Measurements from ENCODE around the gene EML1. TPM values are rescaled to one million over a fixed set of nuclear protein-coding genes. Genes with fewer than 3 reads are reported as not detected.

The EML1 gene
- total RNA-seq, 2 experiments from 2014 or later = 0.59 TPM; not detected in 1

DNA sequence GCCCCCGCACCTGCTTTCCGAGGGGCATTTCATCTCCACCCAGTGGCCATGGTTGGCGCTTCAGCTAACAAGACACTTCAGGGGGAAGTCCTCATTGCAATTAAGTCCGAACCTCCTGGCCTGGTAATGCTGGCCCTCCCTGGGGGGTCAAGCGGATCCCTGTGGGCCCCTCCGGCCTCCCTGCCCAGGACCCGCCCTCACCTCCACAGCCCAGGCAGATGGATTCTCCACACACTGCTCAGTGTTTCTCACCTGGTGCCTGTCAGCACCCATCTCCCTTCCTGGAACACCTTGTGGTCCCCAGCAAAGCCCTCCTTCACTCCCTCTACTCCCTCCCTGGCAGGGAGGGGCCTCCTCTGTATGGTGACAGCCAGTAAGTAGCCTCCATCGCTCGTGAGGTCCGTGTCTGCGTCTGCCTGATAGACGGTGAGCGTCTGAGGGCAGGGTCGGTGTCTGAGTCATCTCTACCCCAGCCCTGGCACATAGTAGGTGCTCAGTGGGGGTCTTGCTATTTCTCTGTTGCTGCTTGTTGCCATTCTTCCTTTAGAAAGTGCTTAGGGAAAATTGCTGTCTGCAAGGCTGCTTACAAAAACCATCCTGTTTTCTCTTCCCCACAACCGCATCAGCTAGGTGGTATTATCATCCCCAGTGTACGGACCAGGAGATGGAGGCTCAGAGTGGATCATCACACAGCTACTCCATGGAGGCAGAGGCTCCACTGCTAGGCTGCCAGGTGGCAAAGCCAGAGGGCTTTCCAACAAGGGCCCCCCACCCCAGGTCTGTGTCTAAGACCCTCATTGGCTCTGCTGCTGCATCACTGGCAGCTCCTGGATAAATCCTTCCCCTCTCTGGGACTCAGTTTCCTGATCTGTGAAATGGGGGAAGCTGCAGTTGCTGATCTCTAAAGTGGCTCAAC, 39.7 kb upstream of the EML1 start:
- Histone ChIP-seq H3K4me3 (ENCODE audit: low read length) (no peak overlapping the region), H3K9me3 (ENCODE audit: control insufficient read depth in 1 of 2, insufficient read depth in 1 of 2, low read length in 2 of 2) (peaks cover 0 to 8% of the 10 kb centered on the region in 2 experiments), H3K36me3 (ENCODE audit: insufficient read depth, low read length) (no peaks in the 10 kb centered on the region), H3K4me1 (ENCODE audit: insufficient read depth, low read length) (peaks cover 9% of the 10 kb centered on the region), H3K27ac (ENCODE audit: low read depth in 1 of 2, low read length in 2 of 2) (no peak overlapping the region), H3K27me3 (ENCODE audit: control insufficient read depth in 1 of 2, insufficient read depth in 2 of 2, low read length in 2 of 2) (peaks cover 32 to 48% of the 10 kb centered on the region in 2 experiments)
- CTCF ChIA-PET = no interaction called here
- ATAC-seq (ENCODE audit: poor library complexity) = no peak
- Mint-ChIP-seq H3K36me3 (ENCODE audit: low read depth) (no peaks in the 10 kb centered on the region), H3K4me3 (no peak overlapping the region), H3K27ac (no peak overlapping the region), H3K27me3 (peaks cover 45% of the 10 kb centered on the region), H3K4me1 (ENCODE audit: low read depth) (peaks cover 15% of the 10 kb centered on the region), H3K9me3 (no peaks in the 10 kb centered on the region)
- TF ChIP-seq, protein P1, sequence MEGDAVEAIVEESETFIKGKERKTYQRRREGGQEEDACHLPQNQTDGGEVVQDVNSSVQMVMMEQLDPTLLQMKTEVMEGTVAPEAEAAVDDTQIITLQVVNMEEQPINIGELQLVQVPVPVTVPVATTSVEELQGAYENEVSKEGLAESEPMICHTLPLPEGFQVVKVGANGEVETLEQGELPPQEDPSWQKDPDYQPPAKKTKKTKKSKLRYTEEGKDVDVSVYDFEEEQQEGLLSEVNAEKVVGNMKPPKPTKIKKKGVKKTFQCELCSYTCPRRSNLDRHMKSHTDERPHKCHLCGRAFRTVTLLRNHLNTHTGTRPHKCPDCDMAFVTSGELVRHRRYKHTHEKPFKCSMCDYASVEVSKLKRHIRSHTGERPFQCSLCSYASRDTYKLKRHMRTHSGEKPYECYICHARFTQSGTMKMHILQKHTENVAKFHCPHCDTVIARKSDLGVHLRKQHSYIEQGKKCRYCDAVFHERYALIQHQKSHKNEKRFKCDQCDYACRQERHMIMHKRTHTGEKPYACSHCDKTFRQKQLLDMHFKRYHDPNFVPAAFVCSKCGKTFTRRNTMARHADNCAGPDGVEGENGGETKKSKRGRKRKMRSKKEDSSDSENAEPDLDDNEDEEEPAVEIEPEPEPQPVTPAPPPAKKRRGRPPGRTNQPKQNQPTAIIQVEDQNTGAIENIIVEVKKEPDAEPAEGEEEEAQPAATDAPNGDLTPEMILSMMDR (IDR thresholded peaks at IDR 0.05) = no peak
- POLR2A ChIA-PET = no interaction called here
- no peak for DNase-seq
- intact Hi-C loops (cut with DNase I, micrococcal nuclease) = no loop called here

DNA sequence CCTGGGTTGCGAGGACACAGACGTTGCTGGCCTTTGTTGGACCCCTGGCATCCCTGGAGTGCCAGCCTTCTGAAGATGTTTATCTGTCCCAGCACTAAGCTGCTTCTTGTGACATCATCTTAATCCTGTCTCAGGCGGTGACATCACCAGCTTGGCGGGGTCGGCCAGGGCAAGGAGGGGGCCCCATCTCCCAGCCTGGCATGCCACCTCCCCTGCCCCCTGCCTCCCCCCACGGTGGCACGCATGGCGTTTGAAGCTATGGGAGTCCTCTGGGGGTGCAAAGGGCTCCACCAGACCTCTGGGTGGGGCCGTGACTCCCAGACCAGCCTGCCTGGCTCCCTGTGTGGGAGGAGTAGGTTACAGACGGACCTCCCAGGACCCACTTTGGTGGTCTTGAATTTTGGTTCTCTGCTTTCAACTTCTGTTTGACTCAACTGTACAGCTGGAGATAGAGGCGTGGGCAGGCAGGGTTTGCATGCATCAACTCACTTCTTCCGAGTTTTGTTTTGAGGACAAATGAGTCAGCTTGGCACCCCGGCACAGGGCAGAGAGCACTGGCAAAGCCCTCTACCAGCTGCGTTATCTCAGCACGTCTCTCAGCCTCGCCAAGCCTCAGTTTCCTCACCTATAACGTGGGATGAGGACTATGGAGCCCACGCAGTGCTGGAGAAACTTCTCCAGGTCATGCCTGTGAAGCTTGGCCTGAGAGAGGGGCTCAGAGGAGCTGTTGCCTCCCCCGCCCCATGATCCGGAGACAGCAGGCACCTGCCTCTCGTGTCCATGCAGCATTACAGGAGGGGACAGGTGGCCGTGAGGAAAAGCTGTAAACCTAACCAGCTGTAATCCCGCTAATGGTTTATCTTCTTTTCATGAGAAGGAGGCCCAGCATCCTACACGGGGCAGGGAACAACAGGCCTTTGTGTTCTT, 38.8 kb upstream of the EML1 start:
- H3K4me1 ChIP-seq (ENCODE audit: insufficient read depth, low read length) = peaks cover 9% of the 10 kb centered on the region
- Mint-ChIP-seq H3K4me3 (no peak overlapping the region), H3K9me3 (no peaks in the 10 kb centered on the region), H3K27me3 (peaks cover 45% of the 10 kb centered on the region), H3K4me1 (ENCODE audit: low read depth) (peaks cover 15% of the 10 kb centered on the region), H3K36me3 (ENCODE audit: low read depth) (no peaks in the 10 kb centered on the region), H3K27ac (no peak overlapping the region)
- no peaks in the 10 kb centered on the region for H3K36me3 ChIP-seq (ENCODE audit: insufficient read depth, low read length)
- TF ChIP-seq, protein P1 (IDR thresholded peaks at IDR 0.05) = no peak
- no peak for DNase-seq
- H3K27ac ChIP-seq (ENCODE audit: low read depth in 1 of 2, low read length in 2 of 2) = no peak overlapping the region
- peaks cover 0 to 8% of the 10 kb centered on the region in 2 experiments for H3K9me3 ChIP-seq (ENCODE audit: control insufficient read depth in 1 of 2, insufficient read depth in 1 of 2, low read length in 2 of 2)
- intact Hi-C loops (cut with DNase I, micrococcal nuclease) = no loop called here
- no peak overlapping the region for H3K4me3 ChIP-seq (ENCODE audit: low read length)
- POLR2A ChIA-PET = no interaction called here
- H3K27me3 ChIP-seq (ENCODE audit: control insufficient read depth in 1 of 2, insufficient read depth in 2 of 2, low read length in 2 of 2) = peaks cover 32 to 48% of the 10 kb centered on the region in 2 experiments
- CTCF ChIA-PET = no interaction called here
- no peak for ATAC-seq (ENCODE audit: poor library complexity)

DNA sequence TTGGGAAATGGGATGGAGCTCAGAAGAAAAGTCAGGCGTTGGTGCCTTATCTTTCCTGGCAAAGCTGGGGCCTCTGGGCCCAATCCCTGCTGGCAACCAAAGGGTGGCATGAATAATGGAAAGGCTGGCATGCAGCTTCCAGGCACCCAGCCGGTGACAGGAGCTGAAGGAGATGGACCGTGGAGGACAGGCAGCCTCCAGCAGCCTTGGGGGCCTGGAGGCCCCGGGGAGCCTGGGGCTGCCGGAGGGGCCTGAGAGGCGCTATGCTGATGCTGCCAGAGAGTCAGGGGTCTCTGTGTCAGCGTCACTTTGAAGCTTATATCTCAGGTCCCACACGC, 38.2 kb upstream of the EML1 start:
- intact Hi-C loops (cut with DNase I, micrococcal nuclease) = no loop called here
- H3K27ac ChIP-seq (ENCODE audit: low read depth in 1 of 2, low read length in 2 of 2) = no peak overlapping the region
- Mint-ChIP-seq H3K4me3 (no peak overlapping the region), H3K27ac (no peak overlapping the region), H3K4me1 (ENCODE audit: low read depth) (peaks cover 15% of the 10 kb centered on the region), H3K27me3 (peaks cover 45% of the 10 kb centered on the region), H3K9me3 (no peaks in the 10 kb centered on the region), H3K36me3 (ENCODE audit: low read depth) (no peaks in the 10 kb centered on the region)
- CTCF ChIA-PET = no interaction called here
- ATAC-seq (ENCODE audit: poor library complexity) (no peak), DNase-seq (no peak)
- no peaks in the 10 kb centered on the region for H3K36me3 ChIP-seq (ENCODE audit: insufficient read depth, low read length)
- POLR2A ChIA-PET = no interaction called here
- H3K27me3 ChIP-seq (ENCODE audit: control insufficient read depth in 1 of 2, insufficient read depth in 2 of 2, low read length in 2 of 2) = peaks cover 32 to 50% of the 10 kb centered on the region in 2 experiments
- H3K9me3 ChIP-seq (ENCODE audit: control insufficient read depth in 1 of 2, insufficient read depth in 1 of 2, low read length in 2 of 2) = peaks cover 0 to 8% of the 10 kb centered on the region in 2 experiments
- peaks cover 9% of the 10 kb centered on the region for H3K4me1 ChIP-seq (ENCODE audit: insufficient read depth, low read length)
- TF ChIP-seq, protein P1 (IDR thresholded peaks at IDR 0.05) = no peak
- H3K4me3 ChIP-seq (ENCODE audit: low read length) = no peak overlapping the region

Measured in CD4-positive, alpha-beta T cell (primary cell).